ENCODE measurements around the gene A3GALT2. TPM values are rescaled to one million over a fixed set of nuclear protein-coding genes. Genes with fewer than 3 reads are reported as not detected.

The A3GALT2 gene
- total RNA-seq, 1 donor from 2014 or later: not detected

DNA sequence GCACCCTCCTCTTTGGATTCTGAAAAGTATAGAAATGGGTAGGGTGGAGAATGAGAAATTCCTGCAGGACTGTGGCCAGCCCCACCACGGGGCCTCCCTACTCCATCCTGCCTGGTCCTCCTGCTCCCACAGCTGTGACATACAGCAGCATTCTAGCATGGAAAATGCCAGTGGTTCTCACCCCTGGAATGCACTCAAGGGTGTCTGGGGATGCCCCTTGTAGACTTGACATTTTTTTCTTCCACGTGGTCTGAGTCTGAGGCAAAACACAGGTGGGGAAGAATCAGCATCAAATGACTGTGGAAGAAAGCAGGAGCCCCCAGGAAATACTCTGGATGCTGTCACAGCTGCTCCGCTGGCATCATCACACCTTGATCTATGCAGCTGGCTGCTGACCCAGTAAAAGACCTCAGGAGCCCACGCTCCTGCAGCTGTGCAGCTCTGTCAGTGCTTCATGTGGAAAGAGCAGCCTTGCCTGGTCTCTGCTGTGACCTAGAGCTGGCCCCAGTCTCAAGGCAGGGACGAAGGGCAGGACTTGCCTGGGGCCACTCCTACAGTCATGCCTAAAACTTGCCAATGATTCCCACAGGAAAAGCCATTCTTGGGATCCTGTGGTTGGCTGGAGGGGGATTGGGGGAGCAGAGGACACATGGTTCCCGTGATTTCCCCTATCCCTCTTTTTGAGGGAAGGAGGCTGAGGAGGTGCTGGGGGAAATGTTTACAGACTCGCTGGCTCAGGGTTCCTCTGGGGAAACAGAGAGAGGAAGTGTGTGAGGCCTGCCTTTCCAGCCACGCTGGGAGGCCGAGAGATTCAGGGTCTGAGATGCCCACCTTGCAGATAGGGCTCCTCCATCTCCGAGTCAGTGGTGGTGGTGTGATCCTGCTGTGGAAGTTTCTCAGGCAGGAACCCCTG lies 10.8 kb upstream of the A3GALT2 start:
- DNase-seq: no peak

DNA sequence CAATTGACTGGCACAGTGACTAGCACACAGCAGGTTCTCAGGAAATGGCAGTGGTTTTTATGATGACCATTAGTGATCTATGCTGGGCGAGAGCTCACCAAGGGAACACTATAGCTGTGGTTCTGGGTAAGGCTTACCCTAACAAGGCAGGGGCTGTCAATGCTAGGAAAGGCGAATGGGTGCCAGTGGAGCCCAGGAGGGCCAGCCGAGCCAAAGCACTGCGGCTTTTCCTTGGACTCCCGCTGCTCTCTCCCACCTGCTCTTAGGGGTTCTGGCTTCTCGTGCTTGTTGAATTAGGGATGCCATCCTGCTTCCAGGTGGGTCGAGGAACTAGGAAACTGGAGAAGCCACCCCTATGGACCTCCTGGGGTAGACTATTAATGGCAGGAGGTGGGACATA lies 10.0 kb upstream of the A3GALT2 start:
- DNase-seq: no peak

DNA sequence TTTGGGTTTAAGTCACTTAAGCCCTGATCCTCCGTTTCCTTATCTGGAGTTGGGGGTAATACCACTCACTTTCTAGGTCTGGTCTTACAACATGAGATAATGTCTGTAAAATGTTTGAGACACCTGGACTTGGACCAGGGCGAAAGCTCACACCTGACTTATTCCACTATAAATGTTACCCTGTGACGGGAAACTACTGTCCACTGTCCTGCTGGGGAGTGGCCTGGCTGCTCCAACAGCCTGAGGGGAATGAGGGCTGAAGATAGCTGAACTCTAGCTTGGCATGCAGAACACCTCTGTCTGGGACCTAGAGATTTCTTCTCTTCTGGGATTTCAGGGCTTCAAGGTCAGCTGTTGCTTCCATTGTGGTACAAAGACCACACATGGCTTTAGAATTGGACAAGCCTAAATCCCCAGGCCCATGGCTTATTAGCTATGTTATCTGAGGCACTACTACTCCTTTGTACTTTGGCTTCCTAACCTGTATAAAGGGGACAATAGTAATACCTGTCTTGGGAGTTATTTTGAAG lies 9.5 kb upstream of the A3GALT2 start:
- DNase-seq: no peak

DNA sequence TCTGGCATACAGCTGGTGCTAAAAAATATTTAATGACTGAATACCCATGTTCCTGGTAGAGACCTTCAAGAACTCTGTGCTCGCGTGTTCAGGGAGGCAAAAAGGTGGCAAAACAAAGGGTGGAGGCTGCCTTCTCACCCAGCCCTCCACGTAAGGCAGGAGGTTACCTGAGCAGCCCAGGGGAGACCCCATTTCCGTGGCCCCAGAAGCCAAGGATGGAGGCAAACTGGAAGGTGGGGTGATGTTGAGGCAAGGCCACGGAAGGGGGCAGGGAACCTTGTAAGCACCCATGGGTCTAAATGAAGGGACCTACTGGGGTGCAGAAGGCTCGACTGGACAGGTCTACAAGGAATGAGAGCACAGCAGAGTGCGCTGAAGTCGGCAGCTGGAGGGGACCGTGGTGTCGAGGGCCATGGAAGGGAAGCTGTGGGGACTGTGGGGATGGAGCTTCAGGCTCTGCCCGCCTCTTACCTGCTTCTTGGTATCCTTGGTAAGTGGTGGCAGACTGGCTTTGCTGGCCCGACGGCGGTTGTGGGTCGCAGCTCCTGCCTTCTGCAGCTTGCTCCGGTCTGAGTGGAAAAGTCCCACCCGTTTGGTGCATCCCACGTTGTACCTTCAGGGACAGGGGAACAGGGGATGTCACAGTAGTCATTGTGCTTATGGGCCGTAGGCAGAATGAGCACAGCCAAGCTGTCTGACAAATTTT lies 8.9 kb upstream of the A3GALT2 start:
- no peak for DNase-seq

DNA sequence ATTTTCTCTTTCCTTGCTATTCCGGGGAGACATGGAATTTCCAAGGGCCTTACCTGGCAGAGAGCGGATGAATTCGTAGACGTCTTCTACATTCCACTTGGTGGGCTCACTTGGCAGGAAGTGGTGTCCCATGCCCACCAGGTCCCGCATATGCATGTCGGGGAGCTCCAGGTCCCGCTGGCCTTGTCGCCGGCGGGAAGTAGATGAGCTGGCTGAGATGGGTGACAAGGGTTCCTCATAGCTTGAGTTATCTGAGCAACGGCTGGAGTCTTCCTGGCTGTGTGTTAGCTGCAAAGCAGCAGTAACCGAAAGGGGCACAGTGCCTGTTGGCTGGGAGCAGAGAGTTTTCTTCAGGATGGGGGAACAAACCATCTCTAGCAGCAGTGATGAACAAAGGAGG lies 7.9 kb upstream of the A3GALT2 start:
- no peak for DNase-seq

DNA sequence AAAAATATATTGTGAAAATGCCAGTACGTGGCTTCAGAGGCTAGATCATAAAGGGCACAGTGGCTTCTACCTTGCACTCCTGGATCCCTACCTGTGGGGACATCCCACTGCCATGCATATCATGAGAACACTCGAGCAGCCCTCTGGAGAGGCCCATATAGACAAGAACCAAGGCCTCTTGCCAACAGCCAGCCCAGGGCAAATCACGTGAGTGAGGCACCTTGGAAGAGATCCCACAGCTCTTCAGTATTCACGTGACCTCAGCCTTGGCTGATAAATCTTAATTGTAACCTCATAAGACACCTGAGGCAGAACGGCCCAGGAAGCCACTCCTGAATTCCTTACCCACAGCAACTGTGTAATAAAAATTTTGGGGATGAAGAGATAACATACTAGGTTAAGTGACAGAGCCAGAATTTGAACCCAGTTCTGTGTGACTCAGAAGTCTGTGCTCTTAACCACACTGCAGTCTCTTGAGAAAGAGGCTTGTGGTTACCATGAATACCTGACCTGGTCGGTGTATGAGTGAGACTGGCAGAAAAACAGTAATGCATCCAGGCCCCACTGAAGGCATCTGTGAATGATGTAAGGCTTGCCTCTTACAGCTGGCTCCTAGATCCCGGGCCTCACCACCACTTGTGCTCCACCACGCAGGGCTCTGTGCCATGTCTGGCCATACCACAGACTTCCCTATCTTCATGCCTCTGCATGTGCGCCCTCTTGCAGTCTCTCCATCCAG lies 6.9 kb upstream of the A3GALT2 start:
- DNase-seq: peak; percentile 31

DNA sequence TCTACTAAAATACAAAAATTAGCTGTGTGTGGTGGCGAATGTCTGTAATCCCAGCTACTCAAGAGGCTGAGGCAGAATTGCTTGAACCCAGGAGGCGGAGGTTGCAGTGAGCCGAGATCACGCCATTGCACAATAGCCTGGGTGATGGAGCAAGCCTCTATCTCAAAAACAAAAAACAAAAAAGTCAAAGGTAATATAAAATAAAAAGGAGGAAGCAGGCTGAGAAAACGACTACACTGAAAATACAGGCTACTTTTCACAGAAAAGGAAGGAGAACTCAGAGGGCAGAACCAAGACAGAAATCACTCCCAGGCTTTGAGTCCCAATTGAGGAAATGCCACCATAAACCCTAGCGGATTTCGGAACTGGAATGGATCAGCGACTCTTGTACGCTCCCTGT lies 5.9 kb upstream of the A3GALT2 start:
- no peak for DNase-seq

DNA sequence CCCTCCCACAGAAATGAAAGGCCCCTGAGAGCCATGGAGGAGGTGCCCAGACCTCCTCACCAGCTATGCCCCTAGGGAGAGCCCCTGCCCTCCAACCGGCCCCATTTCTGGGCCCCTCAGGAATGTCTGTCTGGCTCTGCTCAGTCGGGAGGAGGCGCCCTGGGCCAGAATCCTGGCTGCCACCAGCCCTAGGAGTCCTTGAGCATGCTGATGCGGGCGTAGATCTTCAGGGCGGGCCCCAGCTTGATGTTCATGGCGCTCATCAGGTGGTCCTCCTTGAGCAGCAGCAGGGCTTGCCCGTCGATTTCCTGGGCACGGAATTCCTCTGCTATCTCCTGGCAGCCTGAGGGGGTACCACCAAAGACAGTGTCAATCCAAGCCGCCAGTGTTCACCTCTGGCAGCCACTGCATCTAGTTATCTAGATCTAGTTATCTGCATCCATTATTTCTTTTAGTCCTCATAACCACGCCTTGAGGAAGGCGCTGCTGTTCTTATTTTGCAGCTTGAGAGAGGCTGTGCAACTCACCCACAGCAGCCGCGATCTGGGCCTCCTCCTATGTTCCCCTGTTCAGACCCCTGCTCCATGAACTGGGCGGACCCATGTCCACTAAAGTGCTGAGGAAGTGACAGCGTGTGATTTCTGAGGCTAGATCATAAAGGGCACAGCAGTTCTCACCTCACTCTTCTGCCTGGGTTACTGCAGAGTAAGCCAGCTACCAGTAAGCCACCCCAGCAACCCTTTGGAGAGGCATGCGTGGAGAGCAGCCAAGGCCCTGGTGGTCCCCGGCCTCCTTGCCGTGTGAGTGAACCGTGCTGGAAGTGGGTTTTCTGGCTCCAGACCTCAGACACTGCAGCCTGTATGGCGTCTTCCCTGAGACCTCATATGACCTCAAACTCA lies 4.0 kb upstream of the A3GALT2 start:
- DNase-seq: no peak

DNA sequence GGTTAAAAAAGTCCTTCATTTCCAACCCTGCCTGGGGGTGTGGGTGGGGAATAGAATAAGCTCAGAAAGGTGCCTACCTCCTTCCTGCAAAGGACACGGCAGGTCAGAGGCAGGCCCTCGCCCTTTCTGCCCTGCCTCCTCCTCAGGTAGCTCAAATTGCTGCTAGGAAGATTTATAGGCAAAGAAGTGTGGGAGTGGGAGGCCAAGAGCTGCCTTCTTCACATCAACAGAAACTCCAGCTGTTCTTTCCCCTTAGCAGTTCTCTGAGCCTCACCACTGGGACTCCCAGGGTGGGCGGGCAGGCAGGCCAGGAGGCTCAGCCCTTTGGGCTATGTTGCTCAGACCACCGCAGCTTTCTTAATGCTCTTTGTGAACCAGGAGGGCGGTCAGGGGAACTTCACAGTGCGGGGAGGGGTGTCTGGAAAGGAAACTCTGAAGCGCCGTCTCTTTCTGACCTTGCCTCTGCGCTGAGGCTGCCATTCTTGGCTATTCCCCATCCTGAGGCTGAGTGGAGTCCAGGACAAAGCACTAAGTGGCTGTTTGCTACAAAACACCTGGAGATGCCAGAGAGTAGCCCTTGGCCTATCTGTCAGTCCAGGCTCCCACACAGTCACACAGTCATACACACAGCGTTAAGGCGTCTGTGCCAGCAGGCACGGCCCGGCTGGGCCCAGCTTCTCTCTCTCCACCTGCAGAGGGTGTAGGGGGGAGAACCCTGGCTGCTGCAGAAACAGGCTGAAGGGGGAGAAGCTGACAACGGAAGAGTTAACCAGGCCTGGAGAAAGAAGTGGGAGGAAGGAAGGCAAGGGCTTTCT lies 3.0 kb upstream of the A3GALT2 start:
- no peak for DNase-seq

DNA sequence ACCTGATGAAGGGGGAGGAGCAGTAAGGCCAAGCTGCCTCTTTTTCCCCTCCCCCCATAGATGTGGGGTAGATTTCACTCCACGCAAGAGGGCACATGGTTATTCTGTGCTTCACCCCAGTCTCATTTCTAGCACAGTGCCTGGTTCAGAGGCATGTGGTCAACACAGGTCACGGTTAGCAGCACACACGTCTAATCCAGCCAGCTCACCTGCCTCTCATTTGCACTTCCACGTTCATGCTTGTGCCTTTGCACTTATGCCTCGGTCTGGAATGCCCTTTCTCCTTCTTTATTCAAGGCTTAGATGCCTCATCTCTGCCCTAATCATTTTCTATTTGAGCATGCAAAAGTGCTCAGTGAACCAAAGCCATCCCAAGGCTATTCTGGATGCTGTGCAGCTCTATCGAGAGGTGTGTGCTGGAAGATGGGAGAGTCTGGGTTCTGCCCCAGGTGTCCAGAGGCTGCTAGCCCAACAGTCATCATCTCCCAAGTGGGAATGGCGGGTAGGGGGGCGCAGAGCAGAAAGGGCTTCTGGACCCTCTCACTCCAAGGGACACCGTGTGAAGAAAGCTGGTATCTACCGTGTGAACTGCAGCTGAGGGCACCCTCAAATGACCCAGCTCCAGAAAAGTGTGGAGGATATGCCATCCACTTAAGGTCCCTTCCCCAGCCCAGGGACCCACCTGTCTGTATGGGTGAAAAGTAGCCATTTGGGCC lies 2.1 kb upstream of the A3GALT2 start:
- no peak for DNase-seq

DNA sequence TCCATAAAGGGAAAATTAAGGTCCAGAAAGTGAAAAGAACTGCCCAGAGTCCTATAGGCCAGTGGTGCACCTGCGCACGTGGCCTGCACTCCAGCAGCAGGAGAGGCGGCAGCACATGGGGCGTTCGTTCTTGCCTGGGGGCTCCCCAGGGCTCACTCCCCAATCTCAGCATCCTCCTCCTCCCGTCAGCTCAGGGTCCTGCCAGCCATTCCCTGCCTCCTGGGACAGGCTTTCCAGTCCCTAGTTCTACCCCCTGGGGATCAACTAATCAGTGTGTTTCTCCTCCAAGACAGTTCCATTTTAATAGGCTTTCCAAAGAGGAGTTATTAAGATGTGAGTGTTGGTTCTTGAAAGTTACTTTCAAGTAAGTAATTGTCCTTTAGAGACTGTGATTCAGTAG lies 1.2 kb upstream of the A3GALT2 start:
- no peak for DNase-seq

DNA sequence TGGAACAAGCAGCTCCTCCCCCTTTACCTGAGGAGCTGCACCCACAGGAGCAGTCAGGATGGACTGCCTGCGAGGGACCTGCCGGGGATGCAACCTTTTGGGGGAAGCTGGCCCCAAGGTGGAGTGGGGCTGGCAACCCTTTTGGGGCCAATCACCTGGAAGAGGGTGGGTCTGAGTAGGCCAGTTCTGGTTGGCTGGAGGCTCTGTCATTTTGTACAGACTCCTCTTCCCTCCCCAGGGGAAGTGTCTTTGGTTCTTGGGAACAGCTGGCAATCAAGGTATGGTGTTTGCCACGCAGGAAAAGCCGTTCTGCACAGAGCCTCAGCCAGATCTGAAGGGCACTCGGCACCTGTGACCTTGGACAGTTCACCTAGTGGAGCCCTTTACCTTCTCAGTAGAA lies 280 bp upstream of the A3GALT2 start:
- DNase-seq: no peak

DNA sequence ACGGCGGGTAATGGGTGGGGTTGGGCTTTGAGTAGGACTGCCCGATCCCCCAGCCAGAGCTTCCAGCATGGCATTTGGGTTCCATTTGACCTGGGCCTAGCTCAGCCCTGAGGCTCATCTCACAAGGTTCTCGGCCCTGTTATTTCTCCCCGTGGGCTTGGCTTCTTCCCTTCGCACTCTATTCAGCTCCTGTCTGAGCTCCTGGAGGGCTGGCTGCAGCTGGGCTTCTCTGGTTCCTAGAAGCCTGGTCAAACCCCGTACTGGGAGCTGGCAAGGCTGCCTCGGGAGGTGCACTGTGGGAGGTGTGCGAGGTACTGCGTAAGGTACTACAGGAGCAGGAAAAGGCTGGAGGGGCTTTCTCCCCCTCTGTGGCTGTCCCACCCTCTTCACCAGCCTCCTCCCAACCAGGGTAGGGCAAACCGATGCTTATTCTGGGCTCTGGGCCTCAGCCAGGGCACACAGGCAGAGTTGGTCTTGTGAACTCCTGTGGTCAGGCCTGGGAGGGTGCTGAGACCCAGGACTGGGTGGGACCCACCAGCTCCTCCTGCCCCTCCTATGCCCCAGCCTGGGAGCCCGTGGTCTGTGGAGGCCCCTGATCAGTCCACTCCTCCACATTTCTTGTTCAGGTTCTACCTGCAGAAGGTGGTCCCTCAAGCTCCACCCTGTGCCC lies 814 bp downstream of the A3GALT2 start:
- no peak for DNase-seq

DNA sequence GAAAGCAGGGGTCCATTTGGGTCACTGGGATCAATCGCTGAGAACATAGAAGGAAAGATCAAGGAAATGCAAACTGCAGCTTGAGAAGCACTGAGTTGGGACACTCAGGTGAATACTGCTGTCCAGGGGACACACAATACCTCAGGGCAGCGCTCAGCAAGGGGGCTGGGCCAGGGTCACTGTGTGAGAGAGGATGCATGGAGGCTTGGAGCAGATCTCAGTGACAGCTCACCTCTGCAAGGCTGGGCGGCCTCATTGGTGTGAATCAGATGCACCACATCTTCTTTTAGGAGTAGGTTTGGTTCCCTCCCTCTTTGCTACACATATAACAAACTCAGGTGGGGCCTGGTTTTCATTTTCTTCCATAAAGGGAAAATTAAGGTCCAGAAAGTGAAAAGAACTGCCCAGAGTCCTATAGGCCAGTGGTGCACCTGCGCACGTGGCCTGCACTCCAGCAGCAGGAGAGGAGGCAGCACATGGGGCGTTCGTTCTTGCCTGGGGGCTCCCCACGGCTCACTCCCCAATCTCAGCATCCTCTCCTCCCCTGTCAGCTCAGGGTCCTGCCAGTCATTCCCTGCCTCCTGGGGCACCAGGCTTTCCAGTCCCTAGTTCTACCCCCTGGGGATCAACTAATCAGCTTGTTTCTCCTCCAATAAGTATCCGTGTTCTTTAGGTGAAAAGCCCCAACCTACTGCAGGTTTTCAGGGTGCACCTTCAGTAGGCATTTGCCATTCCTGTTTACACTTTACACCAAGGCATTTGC lies 1.5 kb downstream of the A3GALT2 start:
- no peak for DNase-seq

DNA sequence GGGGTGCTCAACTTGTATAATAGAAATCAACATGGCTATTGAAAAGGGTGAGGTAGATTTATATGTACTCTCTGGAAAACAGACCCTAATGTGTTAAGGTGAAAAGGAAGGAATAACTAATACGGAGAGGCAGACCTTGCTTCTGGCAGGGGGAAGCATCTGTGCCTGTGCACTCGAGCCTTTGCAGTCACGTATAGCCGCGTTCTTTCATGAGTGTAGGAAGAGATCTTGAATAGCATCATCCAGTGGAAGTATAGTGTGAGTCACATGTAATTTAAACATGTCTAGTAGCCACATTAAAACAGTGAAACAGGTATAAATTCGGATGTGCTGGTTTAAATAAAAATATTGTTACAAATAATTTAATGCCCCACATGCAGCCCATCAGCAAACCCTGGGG lies 3.0 kb downstream of the A3GALT2 start:
- no peak for DNase-seq

DNA sequence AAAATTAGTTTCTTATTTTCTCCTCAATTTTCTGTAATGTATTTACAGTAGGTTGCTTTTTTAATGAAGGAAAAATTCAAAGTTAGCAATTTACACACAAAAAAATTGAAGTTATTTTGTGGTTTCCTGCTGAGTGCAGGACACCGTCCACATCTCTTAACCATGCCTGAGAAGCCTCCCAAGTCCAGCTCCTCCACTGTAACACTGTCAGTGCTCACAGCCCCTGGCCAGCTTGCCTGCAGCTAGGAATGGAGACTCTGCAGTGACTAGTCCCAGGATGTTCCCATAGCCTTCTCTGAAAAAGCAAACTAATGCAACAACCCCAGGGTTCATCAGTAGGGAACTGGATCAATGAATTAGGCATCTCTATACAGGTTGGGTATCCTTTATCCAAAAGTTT lies 3.5 kb downstream of the A3GALT2 start:
- no peak for DNase-seq

DNA sequence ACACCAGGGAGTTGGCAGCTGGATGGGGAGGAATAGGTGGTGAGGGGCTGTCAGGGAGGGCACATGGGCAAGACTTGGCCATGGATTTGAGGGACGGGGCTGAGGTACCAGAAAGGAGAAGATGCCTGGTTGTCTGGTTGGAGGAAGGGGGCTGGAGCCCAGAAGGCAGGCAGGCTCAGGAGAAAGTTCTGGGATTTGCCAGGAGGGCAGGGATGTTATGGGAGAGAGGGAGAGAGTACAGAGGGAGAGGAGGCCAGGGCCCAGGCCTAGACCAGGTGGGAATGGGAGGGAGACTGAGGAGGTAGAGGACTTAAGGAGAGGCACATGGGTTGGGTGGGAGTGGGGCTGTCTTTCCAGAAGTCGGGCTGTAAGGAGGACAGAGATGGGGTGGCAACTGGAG lies 4.3 kb downstream of the A3GALT2 start:
- no peak for DNase-seq

DNA sequence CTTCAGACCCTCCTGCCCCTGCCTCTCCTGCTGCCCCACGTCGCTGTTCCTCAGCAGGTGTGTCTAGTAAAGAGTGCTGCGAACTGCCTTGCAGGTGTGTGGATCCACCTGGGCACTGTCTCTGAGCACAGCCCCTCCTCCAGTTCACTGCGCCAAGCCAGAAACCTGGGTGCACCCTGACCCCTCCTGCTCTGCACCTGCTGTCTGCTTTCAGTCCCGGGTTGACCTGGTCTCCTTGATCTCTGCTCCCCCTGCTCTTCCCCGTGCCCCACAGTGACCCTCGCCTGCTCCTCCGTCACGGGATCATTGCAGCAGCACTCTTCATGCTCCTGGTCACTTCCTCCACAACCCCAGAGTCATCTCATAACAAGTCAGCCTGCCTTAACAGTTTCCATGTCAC lies 6.5 kb downstream of the A3GALT2 start:
- DNase-seq: no peak

DNA sequence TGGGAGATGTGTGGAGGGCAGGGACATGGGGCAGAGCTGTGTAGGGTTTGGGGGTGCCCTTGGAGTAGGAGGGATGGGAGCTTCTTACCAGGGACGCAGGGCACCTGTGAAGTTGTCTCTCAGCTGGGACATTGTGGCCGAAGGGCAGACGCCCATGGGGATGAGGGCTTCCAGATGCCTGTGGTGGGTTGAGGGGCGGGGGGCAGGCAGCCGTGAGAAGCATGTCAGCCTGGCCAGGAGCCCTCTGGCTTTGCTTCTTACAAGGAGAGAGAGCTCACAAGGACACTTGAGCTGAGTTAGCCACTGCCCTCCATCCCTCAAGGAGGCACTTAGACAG lies 8.5 kb downstream of the A3GALT2 start:
- DNase-seq: no peak

All from occipital lobe (tissue), 2 donors.